ENCODE data around the gene DCAF6.

DCAF6 gene

DNA sequence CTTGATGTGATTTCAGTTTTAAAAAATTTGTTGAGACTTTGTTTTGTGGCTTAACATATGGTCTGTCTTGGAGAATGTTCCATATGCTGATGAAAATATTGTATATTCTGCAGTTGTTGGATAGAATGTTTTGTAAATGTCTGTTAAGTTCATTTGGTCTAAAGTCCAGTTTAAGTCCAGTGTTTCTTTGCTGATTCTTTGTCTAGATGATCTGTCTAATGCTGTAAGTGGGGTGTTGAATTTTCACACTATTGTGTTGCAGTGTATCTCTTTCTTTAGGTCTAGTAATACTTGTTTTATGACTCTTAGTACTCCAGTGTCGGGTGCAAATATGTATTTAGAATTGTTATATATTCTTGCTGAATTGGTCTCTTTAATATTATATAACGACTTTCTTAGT, 11.2 kb downstream of the DCAF6 start:
- no peak overlapping the region for H3K27ac ChIP-seq
- no peak overlapping the region for H3K4me3 ChIP-seq

GRCh38 chr1:167949785-167950184, 13.3 kb downstream of the DCAF6 start:
- Histone ChIP-seq H3K27ac (no peak overlapping the region), H3K4me3 (no peak overlapping the region)

- H3K4me3 ChIP-seq = no peak overlapping the region
- no peak overlapping the region for H3K27ac ChIP-seq
These were observed 14.1 kb downstream of the DCAF6 start for GRCh38 chr1:167950569-167950968.

DNA sequence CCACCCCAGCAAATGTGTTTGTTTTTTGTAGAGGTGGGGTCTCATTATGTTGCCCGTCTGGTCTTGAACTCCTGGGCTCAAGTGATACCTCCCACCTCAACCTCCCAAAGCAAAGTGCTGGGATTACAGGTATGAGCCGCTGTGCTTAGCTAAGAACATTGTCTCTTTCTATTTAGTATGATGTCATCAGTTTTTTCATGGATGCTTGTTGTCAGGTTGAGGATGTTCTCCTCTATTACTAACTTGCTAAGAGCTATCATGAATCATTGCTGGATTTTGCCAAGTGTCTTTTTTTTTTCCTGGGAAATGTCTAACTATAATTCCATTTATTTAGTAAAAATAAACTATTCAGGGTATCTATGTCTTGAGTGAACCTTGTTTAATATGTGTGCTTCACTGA, 19.4 kb downstream of the DCAF6 start:
- H3K4me3 ChIP-seq = no peak overlapping the region
- H3K27ac ChIP-seq = no peak overlapping the region

DNA sequence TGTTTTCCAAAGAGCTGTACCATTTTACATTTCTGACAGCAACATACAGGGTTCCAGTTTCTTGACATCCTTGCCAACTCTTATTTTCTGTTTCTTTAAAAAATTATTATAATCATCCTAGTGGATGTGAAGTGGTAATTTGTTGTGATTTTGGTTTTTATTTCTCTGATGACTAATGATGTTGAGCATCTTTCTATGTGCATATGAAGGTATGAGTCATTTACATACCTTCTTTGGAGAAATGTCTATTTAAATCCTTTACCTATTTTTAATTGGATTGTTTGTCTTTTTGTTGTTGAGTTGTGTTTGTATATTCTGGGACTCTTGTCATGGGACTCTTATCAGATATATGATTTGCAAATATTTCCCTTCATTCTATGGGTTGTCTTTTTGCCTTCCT, 21.2 kb downstream of the DCAF6 start:
- no peak overlapping the region for H3K4me3 ChIP-seq
- no peak overlapping the region for H3K27ac ChIP-seq

DNA sequence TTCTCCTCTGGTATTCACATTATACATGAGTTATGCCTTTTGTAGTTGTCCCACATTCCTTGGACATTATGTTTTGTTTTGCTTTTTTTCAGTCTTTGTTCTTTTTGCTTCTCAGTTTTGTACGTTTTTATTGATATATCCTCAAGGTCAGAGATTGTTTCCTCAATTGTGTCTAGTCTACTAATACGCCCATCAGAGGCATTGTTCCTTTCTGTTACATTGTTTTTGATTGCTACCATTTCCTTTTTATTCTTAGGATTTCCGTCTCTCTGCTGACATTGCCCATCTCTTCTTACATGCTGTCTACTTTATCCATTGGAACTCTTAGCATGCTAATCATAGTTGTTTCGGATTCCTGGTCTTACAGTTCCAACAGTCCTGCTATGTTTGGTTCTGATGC, 28.2 kb downstream of the DCAF6 start:
- no peak overlapping the region for H3K4me3 ChIP-seq

GRCh38 chr1:167966050-167966449, 29.6 kb downstream of the DCAF6 start:
- Histone ChIP-seq H3K27ac (no peak overlapping the region), H3K4me3 (no peak overlapping the region)

More for the DNA sequence above, 28.2 kb downstream of the DCAF6 start:
- no peak overlapping the region for H3K27ac ChIP-seq

DNA sequence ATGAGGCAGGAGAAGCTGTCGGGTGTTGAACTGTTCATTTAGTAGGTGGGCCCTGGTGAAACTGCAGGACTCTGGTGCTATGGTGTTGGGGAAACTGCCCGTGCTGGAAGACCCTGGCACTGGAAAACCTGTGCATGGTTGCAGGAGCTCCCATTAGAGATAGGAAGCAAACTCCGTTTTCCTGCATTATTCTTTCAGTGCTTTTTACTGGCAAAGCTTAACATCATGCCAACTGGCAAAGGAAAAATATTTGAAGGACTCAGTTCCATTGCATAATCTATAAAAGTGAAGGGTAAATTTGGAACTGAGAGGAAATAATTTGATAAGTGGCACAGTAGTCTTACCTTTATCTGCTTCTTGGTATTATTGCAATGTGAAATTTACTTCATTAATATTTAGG, 32.1 kb downstream of the DCAF6 start:
- H3K27ac ChIP-seq = no peak overlapping the region
- no peak overlapping the region for H3K4me3 ChIP-seq

- no peak overlapping the region for H3K27ac ChIP-seq
- no peak overlapping the region for H3K4me3 ChIP-seq
These were observed 37.3 kb downstream of the DCAF6 start for GRCh38 chr1:167973832-167974231.

GRCh38 chr1:167974698-167975097, 38.2 kb downstream of the DCAF6 start:
- Histone ChIP-seq H3K27ac (no peak overlapping the region), H3K4me3 (no peak overlapping the region)

DNA sequence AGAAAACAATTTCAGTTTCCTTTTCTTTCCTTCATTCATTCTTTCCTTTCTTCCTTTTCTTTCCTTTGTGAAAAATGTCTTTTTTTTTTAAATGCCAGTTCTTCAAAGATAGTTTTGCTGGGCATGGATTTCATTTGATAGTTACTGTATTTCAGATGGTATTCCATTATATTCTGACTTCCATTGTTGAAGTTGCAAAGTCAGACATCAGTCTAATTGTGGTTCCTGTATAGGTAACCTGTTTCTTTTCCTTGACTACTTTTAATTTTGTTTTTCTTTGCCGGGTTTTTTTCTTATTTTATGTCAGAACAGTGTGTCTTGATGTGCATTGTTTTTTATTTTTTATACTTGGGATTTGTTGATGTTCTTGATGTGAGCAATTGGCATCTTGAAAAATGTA, 40.8 kb downstream of the DCAF6 start:
- Histone ChIP-seq H3K27ac (no peak overlapping the region), H3K4me3 (no peak overlapping the region)

GRCh38 chr1:167981933-167982332, 45.5 kb downstream of the DCAF6 start:
- Histone ChIP-seq H3K27ac (no peak overlapping the region), H3K4me3 (no peak overlapping the region)

GRCh38 chr1:167983797-167984420, 47.4 kb downstream of the DCAF6 start:
- H3K27ac ChIP-seq = no peak overlapping the region
- no peak overlapping the region for H3K4me3 ChIP-seq

- Histone ChIP-seq H3K27ac (no peak overlapping the region), H3K4me3 (no peak overlapping the region)
These were observed 48.5 kb downstream of the DCAF6 start for GRCh38 chr1:167984886-167985489.

- H3K27ac ChIP-seq = no peak overlapping the region
These were observed 50.7 kb downstream of the DCAF6 start for GRCh38 chr1:167987174-167987573.

GRCh38 chr1:167991546-167991945, 55.1 kb downstream of the DCAF6 start:
- H3K27ac ChIP-seq = no peak overlapping the region
- H3K4me3 ChIP-seq = no peak overlapping the region

More at GRCh38 chr1:167987174-167987573, 50.7 kb downstream of the DCAF6 start:
- H3K4me3 ChIP-seq = no peak overlapping the region

DNA sequence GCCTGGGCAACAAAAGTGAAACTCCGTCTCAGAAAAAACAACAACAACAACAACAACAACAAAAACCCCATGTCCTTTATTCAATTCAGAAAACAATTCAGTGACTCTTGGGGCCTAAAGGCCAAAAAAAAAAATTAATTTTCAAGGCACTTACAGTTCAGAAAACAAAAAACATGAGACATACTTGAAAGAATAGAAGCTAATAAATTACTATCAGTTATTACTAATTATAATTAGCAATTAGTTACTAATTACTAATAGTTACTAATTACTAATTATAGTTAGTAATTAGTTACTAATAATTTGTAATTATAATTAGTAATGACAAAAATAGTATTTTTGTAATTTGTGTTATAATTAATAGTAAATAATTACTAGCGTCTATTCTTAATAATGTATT, 57.2 kb downstream of the DCAF6 start:
- Histone ChIP-seq H3K4me3 (no peak overlapping the region), H3K27ac (no peak overlapping the region)

DNA sequence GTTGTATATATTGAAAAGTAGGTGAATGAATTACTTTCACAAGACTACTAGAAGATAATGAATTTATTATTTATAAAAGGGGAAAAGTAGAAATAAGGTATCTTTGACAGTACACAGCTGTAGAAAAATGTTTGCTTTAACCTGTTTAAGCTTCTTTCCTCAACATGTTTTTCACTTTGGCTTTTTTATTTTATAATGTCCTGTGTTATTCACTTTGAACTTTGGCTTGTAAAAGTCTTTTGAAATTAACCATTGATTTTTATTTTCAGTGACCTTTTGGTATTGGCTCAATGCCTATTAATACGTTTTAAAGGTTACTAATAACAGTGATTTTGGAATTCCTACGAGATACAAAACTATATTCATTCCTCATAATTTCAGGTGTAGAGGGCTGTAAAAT, 58.1 kb downstream of the DCAF6 start:
- H3K27ac ChIP-seq = no peak overlapping the region

DNA sequence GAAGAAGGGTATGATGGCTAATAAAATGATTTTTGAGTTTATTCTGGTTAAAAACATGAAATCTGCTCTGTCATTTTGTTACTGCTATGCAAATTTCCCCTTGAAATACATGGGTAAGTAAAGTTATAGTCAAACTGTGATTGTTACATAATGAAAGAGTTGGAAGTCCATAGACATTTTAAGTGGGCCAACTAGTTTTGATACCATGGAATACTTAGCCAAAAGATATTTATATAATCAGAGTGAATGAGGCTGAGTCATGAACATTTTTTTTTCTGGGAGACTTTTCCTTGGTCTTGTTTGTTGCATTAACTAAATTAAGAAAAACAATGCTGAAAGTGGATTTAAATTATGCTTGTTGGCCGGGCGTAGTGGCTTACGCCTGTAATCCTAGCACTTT, 58.6 kb downstream of the DCAF6 start:
- Histone ChIP-seq H3K27ac (no peak overlapping the region), H3K4me3 (no peak overlapping the region)

More for the DNA sequence above, 58.1 kb downstream of the DCAF6 start:
- H3K4me3 ChIP-seq = no peak overlapping the region

- H3K4me3 ChIP-seq = no peak overlapping the region
- H3K27ac ChIP-seq = no peak overlapping the region
These were observed 59.8 kb downstream of the DCAF6 start for GRCh38 chr1:167996266-167996665.

DNA sequence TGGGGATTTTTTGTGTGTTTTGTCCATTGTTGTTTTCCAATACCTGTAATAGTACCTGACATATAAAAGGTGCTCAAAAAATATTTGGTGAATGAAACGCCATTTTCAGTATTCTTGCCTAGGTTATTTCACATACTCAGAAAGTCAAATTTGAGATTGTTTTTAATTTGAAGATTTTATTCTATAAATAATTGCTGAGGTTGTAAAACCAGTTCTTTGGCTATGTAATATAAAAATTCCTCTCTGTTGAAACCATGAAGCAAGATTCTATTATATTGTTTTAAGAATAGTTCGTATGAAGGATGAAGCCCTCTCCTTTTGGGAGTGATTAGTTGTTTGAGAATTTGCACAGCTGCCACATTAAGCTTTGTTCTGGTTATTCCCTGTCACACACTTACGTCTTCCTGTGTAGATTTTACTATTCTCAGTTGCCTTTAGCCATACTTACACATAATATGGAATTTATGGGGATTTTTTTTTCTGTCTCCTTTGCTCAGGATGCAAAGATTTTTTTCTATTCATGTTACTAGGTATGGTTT, 60.6 kb downstream of the DCAF6 start:
- Histone ChIP-seq H3K27ac (no peak overlapping the region), H3K4me3 (no peak overlapping the region)

- Histone ChIP-seq H3K27ac (no peak overlapping the region), H3K4me3 (no peak overlapping the region)
These were observed 63.4 kb downstream of the DCAF6 start for GRCh38 chr1:167999877-168000276.
